ENCODE data around the gene VSTM2B.

GRCh38 chr19:29509456-29509855, 16.3 kb upstream of the VSTM2B start:
- TF ChIP-seq, protein P1, sequence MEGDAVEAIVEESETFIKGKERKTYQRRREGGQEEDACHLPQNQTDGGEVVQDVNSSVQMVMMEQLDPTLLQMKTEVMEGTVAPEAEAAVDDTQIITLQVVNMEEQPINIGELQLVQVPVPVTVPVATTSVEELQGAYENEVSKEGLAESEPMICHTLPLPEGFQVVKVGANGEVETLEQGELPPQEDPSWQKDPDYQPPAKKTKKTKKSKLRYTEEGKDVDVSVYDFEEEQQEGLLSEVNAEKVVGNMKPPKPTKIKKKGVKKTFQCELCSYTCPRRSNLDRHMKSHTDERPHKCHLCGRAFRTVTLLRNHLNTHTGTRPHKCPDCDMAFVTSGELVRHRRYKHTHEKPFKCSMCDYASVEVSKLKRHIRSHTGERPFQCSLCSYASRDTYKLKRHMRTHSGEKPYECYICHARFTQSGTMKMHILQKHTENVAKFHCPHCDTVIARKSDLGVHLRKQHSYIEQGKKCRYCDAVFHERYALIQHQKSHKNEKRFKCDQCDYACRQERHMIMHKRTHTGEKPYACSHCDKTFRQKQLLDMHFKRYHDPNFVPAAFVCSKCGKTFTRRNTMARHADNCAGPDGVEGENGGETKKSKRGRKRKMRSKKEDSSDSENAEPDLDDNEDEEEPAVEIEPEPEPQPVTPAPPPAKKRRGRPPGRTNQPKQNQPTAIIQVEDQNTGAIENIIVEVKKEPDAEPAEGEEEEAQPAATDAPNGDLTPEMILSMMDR (IDR thresholded peaks at IDR 0.05) = no peak
- TF ChIP-seq POLR2A (IDR thresholded peaks at IDR 0.05) = no peak

Data from uterus (tissue), 2 donors.